HG03097 (cell line): ENCODE measurements around the gene DPM1.
A peak's percentile ranks its signal among the peaks of the same experiment; 100 is the strongest.

Source experiments
- ATAC-seq: cut with Tn5 transposase; IDR thresholded peaks from one replicate; pipeline ENCODE4 v1.9.1; 2021; ENCODE audit not compliant: unreplicated experiment, low FRiP score

The DPM1 gene

GRCh38 chr20:50932016-50932485, 26.3 kb downstream of the DPM1 start:
- peak; percentile 10 for ATAC-seq

- ATAC-seq: peak; percentile 60
These were observed 26.9 kb downstream of the DPM1 start, which contains the start of gene ADNP for GRCh38 chr20:50931306-50932015. Gene ADNP (minus strand): TSS chr20:50931437. CDS start chr20:50903996, 27,441 bp downstream.

GRCh38 chr20:50930976-50931305, 27.4 kb downstream of the DPM1 start:
- no peak for ATAC-seq

GRCh38 chr20:50930139-50930975, 28.0 kb downstream of the DPM1 start:
- no peak for ATAC-seq

- peak; percentile 58 for ATAC-seq
These were observed 28.8 kb downstream of the DPM1 start for GRCh38 chr20:50929299-50930138.

GRCh38 chr20:50928469-50928868, 29.9 kb downstream of the DPM1 start:
- no peak for ATAC-seq

GRCh38 chr20:50926530-50926929, 31.8 kb downstream of the DPM1 start:
- no peak for ATAC-seq

- ATAC-seq: no peak
These were observed 33.9 kb downstream of the DPM1 start for GRCh38 chr20:50924261-50924920.

GRCh38 chr20:50921803-50922501, 36.4 kb downstream of the DPM1 start:
- no peak for ATAC-seq

GRCh38 chr20:50920997-50921396, 37.3 kb downstream of the DPM1 start:
- ATAC-seq: no peak

- ATAC-seq: no peak
These were observed 38.8 kb downstream of the DPM1 start for GRCh38 chr20:50919567-50919966.

GRCh38 chr20:50918403-50918802, 39.9 kb downstream of the DPM1 start:
- no peak for ATAC-seq

- no peak for ATAC-seq
These were observed 41.4 kb downstream of the DPM1 start for GRCh38 chr20:50916934-50917333.

GRCh38 chr20:50916257-50916656, 42.1 kb downstream of the DPM1 start:
- ATAC-seq: no peak

GRCh38 chr20:50915424-50915823, 42.9 kb downstream of the DPM1 start:
- no peak for ATAC-seq

GRCh38 chr20:50913690-50914375, 44.5 kb downstream of the DPM1 start:
- ATAC-seq: no peak

- ATAC-seq: no peak
These were observed 46.6 kb downstream of the DPM1 start for GRCh38 chr20:50911716-50912115.

- no peak for ATAC-seq
These were observed 47.3 kb downstream of the DPM1 start for GRCh38 chr20:50911030-50911429.

- no peak for ATAC-seq
These were observed 48.9 kb downstream of the DPM1 start for GRCh38 chr20:50909413-50909812.
